Neural cell (in vitro differentiated cells): ENCODE data around the gene MAP1LC3B. TPM values are rescaled to one million over a fixed set of nuclear protein-coding genes. Genes with fewer than 3 reads are reported as not detected.

Experiments
- H2AFZ ChIP-seq: fragments of 200-600, 300-800 bp; sonication (generic), shearing (Covaris generic); 2 replicates; pipeline ENCODE4 v1.6.0; 2014; ENCODE audit warnings: low read depth, mild to moderate bottlenecking, antibody characterized with exemption, low read length, moderate library complexity
- H3F3A ChIP-seq: fragments of 200-600 bp; shearing (Covaris generic); 2 replicates; pipeline ENCODE4 v1.6.1; 2016; ENCODE audit warnings: mild to moderate bottlenecking, moderate library complexity, mixed read lengths, antibody characterized with exemption, low read length; ENCODE audit not compliant: insufficient read depth, poor library complexity, severe bottlenecking
- H3K27ac ChIP-seq: fragments of 200-600, 300-800 bp; sonication (generic), shearing (Covaris generic); 2 replicates; pipeline ENCODE4 v1.5.1; 2014; ENCODE audit warnings: mild to moderate bottlenecking, low read length, moderate library complexity
- H3K27me3 ChIP-seq: fragments of 300-800, 200-600 bp; sonication (generic), shearing (Covaris generic); 2 replicates; pipeline ENCODE4 v1.6.0; 2014; ENCODE audit warnings: mild to moderate bottlenecking, low read depth, low read length, moderate library complexity; ENCODE audit not compliant: insufficient read depth
- H3K36me3 ChIP-seq: fragments of 300-800, 200-600 bp; sonication (generic), shearing (Covaris generic); 2 replicates; pipeline ENCODE4 v1.5.1; 2014; ENCODE audit warnings: mild to moderate bottlenecking, antibody characterized with exemption, low read length, moderate library complexity; ENCODE audit not compliant: insufficient read depth
- H3K4me2 ChIP-seq: fragments of 300-800, 200-600 bp; sonication (generic), shearing (Covaris generic); 2 replicates; pipeline ENCODE4 v1.6.0; 2014; ENCODE audit warnings: mild to moderate bottlenecking, low read length
- H3K4me3 ChIP-seq: fragments of 300-800, 200-600 bp; sonication (generic), shearing (Covaris generic); 2 replicates; pipeline ENCODE4 v1.5.1; 2014; ENCODE audit warnings: mild to moderate bottlenecking, low read length, moderate library complexity
- H3K79me2 ChIP-seq: fragments of 200-600 bp; shearing (Covaris generic); replicated peaks from 2 replicates; pipeline ENCODE4 v1.6.0; 2014; ENCODE audit warnings: mild to moderate bottlenecking, low read length, moderate library complexity; ENCODE audit not compliant: insufficient read depth
- H3K9ac ChIP-seq: fragments of 300-800, 200-600 bp; sonication (generic), shearing (Covaris generic); 2 replicates; pipeline ENCODE4 v1.6.1; 2016; ENCODE audit warnings: mild to moderate bottlenecking, low read length, mixed read lengths
- H3K9me2 ChIP-seq: fragments of 200-600 bp; shearing (Covaris generic); 2 replicates; pipeline ENCODE4 v1.6.1; 2016; ENCODE audit warnings: mild to moderate bottlenecking, low read length, mixed read lengths; ENCODE audit not compliant: insufficient read depth
- H3K9me3 ChIP-seq: fragments of 200-600, 300-800 bp; sonication (generic), shearing (Covaris generic); 2 replicates; pipeline ENCODE4 v1.6.1; 2016; ENCODE audit warnings: mild to moderate bottlenecking, mixed run types, low read length, moderate library complexity, mixed read lengths
- H4K20me1 ChIP-seq: fragments of 200-600 bp; shearing (Covaris generic); 2 replicates; pipeline ENCODE4 v1.6.1; 2016; ENCODE audit warnings: mild to moderate bottlenecking, mixed run types; ENCODE audit not compliant: insufficient read depth
- EP300 ChIP-seq: fragments of 450-650 bp; conservative IDR thresholded peaks from 2 replicates; pipeline ENCODE4 v1.6.1; 2014; ENCODE audit warnings: antibody characterized with exemption, mild to moderate bottlenecking, moderate library complexity; ENCODE audit not compliant: poor library complexity, severe bottlenecking
- EZH2 ChIP-seq: fragments of 200-600, 300-800 bp; shearing (Covaris generic), sonication (generic); IDR thresholded peaks from 2 replicates; pipeline ENCODE4 v1.6.1; 2014; ENCODE audit warnings: antibody characterized with exemption, low read length, borderline replicate concordance, mild to moderate bottlenecking; ENCODE audit not compliant: insufficient read depth, poor library complexity, severe bottlenecking
- MXI1 ChIP-seq: fragments of 450-650 bp; conservative IDR thresholded peaks from 2 replicates; pipeline ENCODE4 v1.6.1; 2014; ENCODE audit warnings: antibody characterized with exemption, mild to moderate bottlenecking; ENCODE audit not compliant: poor library complexity, severe bottlenecking
- POLR2AphosphoS5 ChIP-seq: IDR thresholded peaks from 2 replicates; pipeline ENCODE4 v1.6.1; 2012
- RAD21 ChIP-seq: fragments of 450-650 bp; conservative IDR thresholded peaks from 2 replicates; pipeline ENCODE4 v1.6.1; 2014; ENCODE audit warnings: antibody characterized with exemption, mild to moderate bottlenecking, moderate library complexity
- SMC3 ChIP-seq: fragments of 450-650 bp; conservative IDR thresholded peaks from 2 replicates; pipeline ENCODE4 v1.6.1; 2014; ENCODE audit warnings: antibody characterized with exemption, mild to moderate bottlenecking, moderate library complexity; ENCODE audit not compliant: poor library complexity
- TAF1 ChIP-seq: IDR thresholded peaks from 2 replicates; pipeline ENCODE4 v1.6.1; 2012; ENCODE audit warnings: low read depth
- polyA plus RNA-seq: library from polyadenylated mRNA; depleted of rRNA; stranded (reverse); fragments of >200 nt; gene quantifications from 2 replicates; pipeline ENCODE4 v1.2.3, GENCODE V29; 2014
- TF ChIP-seq, protein P1 (sequence below): fragments of 450-650 bp; IDR thresholded peaks from 2 replicates; pipeline ENCODE4 v1.5.1; 2014; ENCODE audit warnings: antibody characterized with exemption, mild to moderate bottlenecking, moderate library complexity; ENCODE audit not compliant: poor library complexity, severe bottlenecking
- TF ChIP-seq, protein P2 (sequence below): IDR thresholded peaks from 2 replicates; pipeline ENCODE4 v1.6.1; 2012; ENCODE audit warnings: borderline replicate concordance

The MAP1LC3B gene
- polyA plus RNA-seq, 1 donor from 2014 or later, result 73.1 TPM

DNA sequence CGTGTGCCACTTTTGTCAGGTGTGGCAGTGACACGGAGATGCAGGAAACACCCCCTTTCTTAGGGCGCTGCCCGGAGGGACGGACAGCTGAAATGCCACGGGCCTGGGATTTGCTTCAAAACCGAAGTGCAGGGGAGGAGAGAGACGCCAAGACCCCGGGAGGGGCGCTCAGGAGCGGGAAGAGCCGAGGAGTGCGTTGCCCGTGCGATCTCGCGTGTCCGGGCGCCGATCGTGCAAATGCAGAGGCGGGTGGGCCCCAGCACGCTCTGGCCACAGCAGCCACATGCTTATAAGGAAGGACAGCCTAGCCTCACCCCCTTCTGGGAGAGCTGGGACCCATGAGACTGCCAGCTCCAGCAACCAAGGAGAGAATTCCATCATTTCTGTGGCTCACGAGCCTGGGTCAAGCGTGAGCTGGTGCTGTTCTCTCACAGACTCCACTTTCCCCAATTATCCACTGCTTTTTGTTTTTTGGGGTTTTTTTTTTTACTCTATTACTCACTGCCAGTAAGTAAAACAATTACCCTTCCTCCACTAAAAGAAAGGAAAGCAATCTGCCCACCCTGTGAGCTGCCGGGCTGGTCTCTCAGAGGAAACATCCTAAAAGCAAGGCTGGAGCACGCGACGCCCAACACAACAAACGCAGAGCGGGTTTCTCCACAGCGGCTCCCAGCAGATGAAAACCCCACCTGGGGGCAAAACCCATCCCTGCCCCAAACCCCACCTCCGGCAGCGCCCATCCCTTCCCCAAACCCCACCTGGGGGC lies 47.8 kb upstream of the MAP1LC3B start:
- no peak overlapping the region for H3K4me3 ChIP-seq

DNA sequence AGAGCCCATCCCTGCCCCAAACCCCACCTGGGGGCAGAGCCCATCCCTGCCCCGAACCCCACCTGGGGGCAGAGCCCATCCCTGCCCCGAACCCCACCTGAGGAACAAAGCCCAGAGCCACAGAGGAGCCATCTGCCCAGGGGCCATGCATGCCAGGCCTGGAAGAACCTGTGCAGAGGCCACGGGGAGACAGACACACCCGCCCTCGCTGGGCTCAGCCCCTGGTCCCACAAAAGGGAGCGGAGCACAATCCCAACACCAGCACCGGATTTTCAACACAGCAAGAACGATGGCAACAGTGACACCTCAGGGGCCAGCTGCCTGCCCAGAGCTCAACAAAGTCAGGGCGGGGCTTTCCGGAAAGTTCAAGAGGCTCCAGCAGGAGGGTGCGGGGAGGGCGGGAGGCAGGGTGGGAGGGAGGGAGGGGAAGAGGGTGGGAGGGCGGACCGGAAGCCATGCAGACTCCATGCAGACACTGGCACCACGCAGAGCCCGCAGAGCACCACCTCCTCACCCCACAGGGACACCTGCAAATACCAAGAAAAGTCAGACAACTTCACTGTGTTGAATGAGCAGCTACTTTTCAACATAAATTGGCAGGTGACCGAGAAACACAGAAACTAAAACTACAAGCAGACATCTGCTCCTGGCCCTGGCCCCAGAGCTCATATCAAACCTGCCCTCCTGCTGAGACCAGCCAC lies 47.1 kb upstream of the MAP1LC3B start:
- no peak overlapping the region for H3K27ac ChIP-seq
- no peaks in the 10 kb centered on the region for H3F3A ChIP-seq
- H3K9me2 ChIP-seq, result no peaks in the 10 kb centered on the region
- no peaks in the 10 kb centered on the region for H4K20me1 ChIP-seq
- H3K9ac ChIP-seq, result no peak overlapping the region
- no peak overlapping the region for H3K4me3 ChIP-seq
- H3K27me3 ChIP-seq, result no peaks in the 10 kb centered on the region
- no peaks in the 10 kb centered on the region for H3K36me3 ChIP-seq
- H3K79me2 ChIP-seq, result no peaks in the 10 kb centered on the region
- no peak overlapping the region for H3K4me2 ChIP-seq
- H3K9me3 ChIP-seq, result no peaks in the 10 kb centered on the region
- no peak overlapping the region for H2AFZ ChIP-seq
- no peak for TF ChIP-seq SMC3
- TF ChIP-seq POLR2AphosphoS5, result no peak
- TF ChIP-seq EP300, result no peak
- no peak for TF ChIP-seq MXI1
- TF ChIP-seq EZH2, result no peak
- TF ChIP-seq, protein P1, sequence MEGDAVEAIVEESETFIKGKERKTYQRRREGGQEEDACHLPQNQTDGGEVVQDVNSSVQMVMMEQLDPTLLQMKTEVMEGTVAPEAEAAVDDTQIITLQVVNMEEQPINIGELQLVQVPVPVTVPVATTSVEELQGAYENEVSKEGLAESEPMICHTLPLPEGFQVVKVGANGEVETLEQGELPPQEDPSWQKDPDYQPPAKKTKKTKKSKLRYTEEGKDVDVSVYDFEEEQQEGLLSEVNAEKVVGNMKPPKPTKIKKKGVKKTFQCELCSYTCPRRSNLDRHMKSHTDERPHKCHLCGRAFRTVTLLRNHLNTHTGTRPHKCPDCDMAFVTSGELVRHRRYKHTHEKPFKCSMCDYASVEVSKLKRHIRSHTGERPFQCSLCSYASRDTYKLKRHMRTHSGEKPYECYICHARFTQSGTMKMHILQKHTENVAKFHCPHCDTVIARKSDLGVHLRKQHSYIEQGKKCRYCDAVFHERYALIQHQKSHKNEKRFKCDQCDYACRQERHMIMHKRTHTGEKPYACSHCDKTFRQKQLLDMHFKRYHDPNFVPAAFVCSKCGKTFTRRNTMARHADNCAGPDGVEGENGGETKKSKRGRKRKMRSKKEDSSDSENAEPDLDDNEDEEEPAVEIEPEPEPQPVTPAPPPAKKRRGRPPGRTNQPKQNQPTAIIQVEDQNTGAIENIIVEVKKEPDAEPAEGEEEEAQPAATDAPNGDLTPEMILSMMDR, result no peak
- TF ChIP-seq, protein P2, sequence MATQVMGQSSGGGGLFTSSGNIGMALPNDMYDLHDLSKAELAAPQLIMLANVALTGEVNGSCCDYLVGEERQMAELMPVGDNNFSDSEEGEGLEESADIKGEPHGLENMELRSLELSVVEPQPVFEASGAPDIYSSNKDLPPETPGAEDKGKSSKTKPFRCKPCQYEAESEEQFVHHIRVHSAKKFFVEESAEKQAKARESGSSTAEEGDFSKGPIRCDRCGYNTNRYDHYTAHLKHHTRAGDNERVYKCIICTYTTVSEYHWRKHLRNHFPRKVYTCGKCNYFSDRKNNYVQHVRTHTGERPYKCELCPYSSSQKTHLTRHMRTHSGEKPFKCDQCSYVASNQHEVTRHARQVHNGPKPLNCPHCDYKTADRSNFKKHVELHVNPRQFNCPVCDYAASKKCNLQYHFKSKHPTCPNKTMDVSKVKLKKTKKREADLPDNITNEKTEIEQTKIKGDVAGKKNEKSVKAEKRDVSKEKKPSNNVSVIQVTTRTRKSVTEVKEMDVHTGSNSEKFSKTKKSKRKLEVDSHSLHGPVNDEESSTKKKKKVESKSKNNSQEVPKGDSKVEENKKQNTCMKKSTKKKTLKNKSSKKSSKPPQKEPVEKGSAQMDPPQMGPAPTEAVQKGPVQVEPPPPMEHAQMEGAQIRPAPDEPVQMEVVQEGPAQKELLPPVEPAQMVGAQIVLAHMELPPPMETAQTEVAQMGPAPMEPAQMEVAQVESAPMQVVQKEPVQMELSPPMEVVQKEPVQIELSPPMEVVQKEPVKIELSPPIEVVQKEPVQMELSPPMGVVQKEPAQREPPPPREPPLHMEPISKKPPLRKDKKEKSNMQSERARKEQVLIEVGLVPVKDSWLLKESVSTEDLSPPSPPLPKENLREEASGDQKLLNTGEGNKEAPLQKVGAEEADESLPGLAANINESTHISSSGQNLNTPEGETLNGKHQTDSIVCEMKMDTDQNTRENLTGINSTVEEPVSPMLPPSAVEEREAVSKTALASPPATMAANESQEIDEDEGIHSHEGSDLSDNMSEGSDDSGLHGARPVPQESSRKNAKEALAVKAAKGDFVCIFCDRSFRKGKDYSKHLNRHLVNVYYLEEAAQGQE, result no peak

More for the DNA sequence above, 47.8 kb upstream of the MAP1LC3B start:
- no peaks in the 10 kb centered on the region for H4K20me1 ChIP-seq
- H3K9me3 ChIP-seq, result no peaks in the 10 kb centered on the region
- no peak overlapping the region for H2AFZ ChIP-seq
- no peaks in the 10 kb centered on the region for H3F3A ChIP-seq
- TF ChIP-seq POLR2AphosphoS5, result no peak
- no peak for TF ChIP-seq EZH2
- TF ChIP-seq MXI1, result no peak
- no peak for TF ChIP-seq SMC3
- TF ChIP-seq EP300, result no peak
- TF ChIP-seq, protein P2, result no peak
- no peak for TF ChIP-seq RAD21
- no peak for TF ChIP-seq TAF1
- TF ChIP-seq, protein P1, result no peak
- H3K79me2 ChIP-seq, result no peaks in the 10 kb centered on the region
- H3K27me3 ChIP-seq, result no peaks in the 10 kb centered on the region
- no peak overlapping the region for H3K4me2 ChIP-seq
- no peaks in the 10 kb centered on the region for H3K9me2 ChIP-seq
- no peaks in the 10 kb centered on the region for H3K36me3 ChIP-seq
- H3K27ac ChIP-seq, result no peak overlapping the region
- no peak overlapping the region for H3K9ac ChIP-seq
